ENCODE data around the gene BMPER. TPM values are rescaled to one million over a fixed set of nuclear protein-coding genes. Genes with fewer than 3 reads are reported as not detected.

The BMPER gene
- total RNA-seq, 1 donor: 11.2 TPM

DNA sequence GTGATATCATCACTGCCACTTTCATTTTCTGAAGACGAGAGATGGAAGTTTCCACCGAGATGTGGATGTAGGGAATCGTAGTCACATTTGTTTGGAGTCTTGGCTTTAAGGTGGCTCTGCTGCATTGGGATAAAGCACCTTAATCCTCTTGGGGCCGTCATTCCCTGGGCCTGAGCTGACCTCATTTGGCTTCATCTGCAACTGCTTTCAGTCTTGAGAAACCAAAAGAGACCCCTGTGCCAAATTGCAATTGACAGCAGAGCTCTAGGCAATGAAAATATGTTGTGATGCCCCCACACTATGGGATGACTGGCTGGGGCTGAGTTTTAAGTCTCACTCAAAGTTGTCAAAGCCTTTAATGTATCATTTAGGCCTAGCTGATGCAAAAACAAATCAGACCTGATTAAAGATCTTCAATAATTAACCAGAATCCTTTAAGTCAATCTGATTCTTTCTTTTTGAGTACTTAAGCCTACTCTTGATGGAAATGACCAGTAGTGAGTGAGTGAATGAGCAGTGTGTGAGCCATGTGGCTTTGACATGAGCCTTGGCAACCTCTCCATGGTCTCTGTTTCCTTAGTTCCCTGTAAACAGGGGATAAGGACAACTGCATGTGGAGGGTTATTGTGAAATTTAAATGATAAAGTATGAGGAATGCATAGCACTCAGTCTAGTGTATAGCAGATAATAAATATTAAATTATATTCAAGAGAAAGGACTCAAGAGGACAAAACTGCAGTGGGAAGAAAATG is 155.0 kb downstream of the BMPER start:
- peak overlapping the region; percentile 89 for H3K27ac ChIP-seq (ENCODE audit: low read depth, low read length)
- TF ChIP-seq, protein P1, sequence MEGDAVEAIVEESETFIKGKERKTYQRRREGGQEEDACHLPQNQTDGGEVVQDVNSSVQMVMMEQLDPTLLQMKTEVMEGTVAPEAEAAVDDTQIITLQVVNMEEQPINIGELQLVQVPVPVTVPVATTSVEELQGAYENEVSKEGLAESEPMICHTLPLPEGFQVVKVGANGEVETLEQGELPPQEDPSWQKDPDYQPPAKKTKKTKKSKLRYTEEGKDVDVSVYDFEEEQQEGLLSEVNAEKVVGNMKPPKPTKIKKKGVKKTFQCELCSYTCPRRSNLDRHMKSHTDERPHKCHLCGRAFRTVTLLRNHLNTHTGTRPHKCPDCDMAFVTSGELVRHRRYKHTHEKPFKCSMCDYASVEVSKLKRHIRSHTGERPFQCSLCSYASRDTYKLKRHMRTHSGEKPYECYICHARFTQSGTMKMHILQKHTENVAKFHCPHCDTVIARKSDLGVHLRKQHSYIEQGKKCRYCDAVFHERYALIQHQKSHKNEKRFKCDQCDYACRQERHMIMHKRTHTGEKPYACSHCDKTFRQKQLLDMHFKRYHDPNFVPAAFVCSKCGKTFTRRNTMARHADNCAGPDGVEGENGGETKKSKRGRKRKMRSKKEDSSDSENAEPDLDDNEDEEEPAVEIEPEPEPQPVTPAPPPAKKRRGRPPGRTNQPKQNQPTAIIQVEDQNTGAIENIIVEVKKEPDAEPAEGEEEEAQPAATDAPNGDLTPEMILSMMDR (IDR thresholded peaks at IDR 0.05; ENCODE audit: extremely low read depth, low read depth, low read length): no peak
- H3K36me3 ChIP-seq (ENCODE audit: insufficient read depth, low read length): peaks cover 39% of the 10 kb centered on the region
- H3K4me2 ChIP-seq (ENCODE audit: insufficient read depth, low read length): no peak overlapping the region
- peak; percentile 73 for DNase-seq (ENCODE audit: insufficient read length, low spot score, missing footprints)
- H3K27me3 ChIP-seq (ENCODE audit: insufficient read depth, low read length): no peaks in the 10 kb centered on the region
- no peaks in the 10 kb centered on the region for H4K20me1 ChIP-seq (ENCODE audit: insufficient read depth, low read length)
- H2AFZ ChIP-seq (ENCODE audit: low read length): no peak overlapping the region
- H3K79me2 ChIP-seq (ENCODE audit: insufficient read depth, low read length): no peaks in the 10 kb centered on the region
- H3K9me3 ChIP-seq (ENCODE audit: low read depth, low read length): no peaks in the 10 kb centered on the region
- peaks cover 36% of the 10 kb centered on the region for H3K4me1 ChIP-seq (ENCODE audit: insufficient read depth, low read length)
- H3K4me3 ChIP-seq (ENCODE audit: insufficient read depth, low read length): no peak overlapping the region

DNA sequence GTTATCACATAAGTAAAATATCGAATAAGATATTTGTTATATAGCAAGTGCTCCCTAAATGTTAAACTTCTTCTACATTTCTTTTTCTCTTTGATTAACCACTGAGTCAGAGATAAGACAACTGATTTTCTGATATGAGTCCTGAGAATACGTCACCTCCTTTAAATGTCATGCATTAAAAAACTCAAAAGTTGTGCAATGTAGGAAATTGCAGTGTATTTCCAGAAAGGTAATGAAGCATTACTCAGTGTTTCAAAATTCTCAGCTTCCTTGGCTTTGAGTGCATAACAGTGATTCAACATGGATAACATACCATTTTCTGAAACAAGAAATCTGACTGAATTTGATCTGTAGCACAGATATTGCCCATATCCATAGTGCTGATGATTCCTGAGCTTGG is 155.8 kb downstream of the BMPER start:
- peak overlapping the region; percentile 54 for H3K4me2 ChIP-seq (ENCODE audit: insufficient read depth, low read length)
- no peaks in the 10 kb centered on the region for H3K9me3 ChIP-seq (ENCODE audit: low read depth, low read length)
- DNase-seq (ENCODE audit: insufficient read length, low spot score, missing footprints): no peak
- no peaks in the 10 kb centered on the region for H3K27me3 ChIP-seq (ENCODE audit: insufficient read depth, low read length)
- H3K4me1 ChIP-seq (ENCODE audit: insufficient read depth, low read length): peaks cover 36% of the 10 kb centered on the region
- peak overlapping the region; percentile 89 for H3K27ac ChIP-seq (ENCODE audit: low read depth, low read length)
- no peak overlapping the region for H3K4me3 ChIP-seq (ENCODE audit: insufficient read depth, low read length)
- H4K20me1 ChIP-seq (ENCODE audit: insufficient read depth, low read length): no peaks in the 10 kb centered on the region
- no peaks in the 10 kb centered on the region for H3K79me2 ChIP-seq (ENCODE audit: insufficient read depth, low read length)
- no peak overlapping the region for H2AFZ ChIP-seq (ENCODE audit: low read length)
- TF ChIP-seq, protein P1 (IDR thresholded peaks at IDR 0.05; ENCODE audit: extremely low read depth, low read depth, low read length): no peak
- peaks cover 32% of the 10 kb centered on the region for H3K36me3 ChIP-seq (ENCODE audit: insufficient read depth, low read length)

DNA sequence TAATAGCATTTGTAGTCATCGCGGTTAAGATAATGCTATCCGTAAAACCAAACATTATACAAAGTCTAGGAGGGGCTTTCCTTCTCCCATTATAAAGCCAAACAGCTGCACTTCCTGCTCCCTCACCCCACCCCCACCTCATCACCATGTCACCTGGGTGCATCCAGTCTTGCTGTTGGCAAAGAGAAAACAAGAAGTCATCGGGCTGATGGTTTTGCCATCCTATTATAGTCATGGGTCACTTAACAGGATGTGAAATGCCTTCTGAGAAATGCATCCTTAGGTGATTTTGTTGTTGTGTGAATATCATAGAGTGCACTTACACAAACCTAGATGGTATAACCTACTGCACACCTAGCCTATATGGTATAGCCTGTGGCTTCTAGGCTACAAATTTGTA is 157.0 kb downstream of the BMPER start:
- TF ChIP-seq, protein P1 (IDR thresholded peaks at IDR 0.05; ENCODE audit: extremely low read depth, low read depth, low read length): no peak
- Histone ChIP-seq H2AFZ (ENCODE audit: low read length) (no peak overlapping the region), H3K36me3 (ENCODE audit: insufficient read depth, low read length) (peaks cover 25% of the 10 kb centered on the region), H3K4me2 (ENCODE audit: insufficient read depth, low read length) (no peak overlapping the region), H3K27me3 (ENCODE audit: insufficient read depth, low read length) (no peaks in the 10 kb centered on the region), H3K4me1 (ENCODE audit: insufficient read depth, low read length) (peaks cover 42% of the 10 kb centered on the region), H4K20me1 (ENCODE audit: insufficient read depth, low read length) (no peaks in the 10 kb centered on the region), H3K79me2 (ENCODE audit: insufficient read depth, low read length) (no peaks in the 10 kb centered on the region), H3K9me3 (ENCODE audit: low read depth, low read length) (no peaks in the 10 kb centered on the region), H3K4me3 (ENCODE audit: insufficient read depth, low read length) (no peak overlapping the region), H3K27ac (ENCODE audit: low read depth, low read length) (peak overlapping the region; percentile 89)
- no peak for DNase-seq (ENCODE audit: insufficient read length, low spot score, missing footprints)

DNA sequence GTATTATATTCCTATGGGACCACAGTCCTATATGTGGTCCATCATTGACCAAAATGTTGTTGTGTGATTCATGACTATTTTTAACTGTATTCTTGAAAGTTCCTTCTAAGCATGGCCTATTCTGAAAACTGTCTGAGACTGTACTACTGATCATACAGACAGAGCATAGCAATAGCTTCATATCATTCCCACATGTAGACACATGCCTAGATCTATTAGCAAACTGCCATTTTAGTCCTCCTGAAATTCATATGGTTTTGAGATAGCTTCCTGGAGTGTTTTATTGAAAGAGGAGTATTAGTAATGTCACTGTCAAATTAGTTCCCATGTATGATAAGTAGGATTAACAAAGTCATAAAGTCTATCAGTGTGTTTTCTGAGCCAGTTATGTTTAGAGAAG is 157.5 kb downstream of the BMPER start:
- Histone ChIP-seq H3K27me3 (ENCODE audit: insufficient read depth, low read length) (no peaks in the 10 kb centered on the region), H3K27ac (ENCODE audit: low read depth, low read length) (no peak overlapping the region), H4K20me1 (ENCODE audit: insufficient read depth, low read length) (no peaks in the 10 kb centered on the region), H2AFZ (ENCODE audit: low read length) (no peak overlapping the region), H3K36me3 (ENCODE audit: insufficient read depth, low read length) (peaks cover 23% of the 10 kb centered on the region), H3K4me2 (ENCODE audit: insufficient read depth, low read length) (no peak overlapping the region), H3K79me2 (ENCODE audit: insufficient read depth, low read length) (no peaks in the 10 kb centered on the region), H3K4me1 (ENCODE audit: insufficient read depth, low read length) (peaks cover 43% of the 10 kb centered on the region), H3K4me3 (ENCODE audit: insufficient read depth, low read length) (no peak overlapping the region), H3K9me3 (ENCODE audit: low read depth, low read length) (no peaks in the 10 kb centered on the region)
- no peak for DNase-seq (ENCODE audit: insufficient read length, low spot score, missing footprints)
- TF ChIP-seq, protein P1 (IDR thresholded peaks at IDR 0.05; ENCODE audit: extremely low read depth, low read depth, low read length): no peak

Data from osteoblast (primary cell).